WTC11 (cell line): ENCODE data around the gene APOBEC4. TPM values are rescaled to one million over a fixed set of nuclear protein-coding genes. Genes with fewer than 3 reads are reported as not detected.

Experiments
- ATAC-seq: fragments of 200-7000 bp; cut with Tn5 transposase; 2 replicates; pipeline ENCODE4 v1.10.0; 2021; ENCODE audit warnings: mild to moderate bottlenecking, moderate library complexity
- CTCF ChIA-PET: fragments of 300-600 bp; sonication (Branson Sonifier 250); formaldehyde crosslinking; loops from one replicate; lab custom pipeline; 2021; ENCODE audit warnings: antibody characterized with exemption; lab: Charles Lee
- POLR2A ChIA-PET: fragments of 350-600 bp; sonication (Branson Sonifier 250); formaldehyde crosslinking; loops from one replicate; lab custom pipeline; 2021; ENCODE audit warnings: antibody characterized with exemption; lab: Charles Lee
- DNase-seq: peaks from one replicate; pipeline ENCODE4 v3.0.0; 2021; ENCODE audit warnings: low spot score
- H3K27ac Mint-ChIP-seq: 2 replicates; pipeline ENCODE4 v1.8.0; 2021; ENCODE audit warnings: mixed read lengths
- H3K27me3 Mint-ChIP-seq: 2 replicates; pipeline ENCODE4 v1.8.0; 2021; ENCODE audit warnings: low read depth, mild to moderate bottlenecking, moderate library complexity, mixed read lengths
- H3K36me3 Mint-ChIP-seq: 2 replicates; pipeline ENCODE4 v1.8.0; 2021; ENCODE audit warnings: mixed read lengths
- H3K4me1 Mint-ChIP-seq: 2 replicates; pipeline ENCODE4 v1.8.0; 2022; ENCODE audit warnings: mixed read lengths
- H3K4me3 Mint-ChIP-seq: 2 replicates; pipeline ENCODE4 v1.8.0; 2021; ENCODE audit warnings: mild to moderate bottlenecking, moderate library complexity, mixed read lengths
- H3K9me3 Mint-ChIP-seq: 2 replicates; pipeline ENCODE4 v1.8.0; 2021; ENCODE audit warnings: mixed read lengths
- ATF2 ChIP-seq: sonication (generic); formaldehyde crosslinking; IDR thresholded peaks from 2 replicates; pipeline ENCODE4 v1.8.1; 2022; ENCODE audit warnings: low read depth, missing genetic modification reagents, borderline replicate concordance
- ATF3 ChIP-seq: sonication (generic); formaldehyde crosslinking; conservative IDR thresholded peaks from 2 replicates; pipeline ENCODE4 v1.8.1; 2022; ENCODE audit warnings: mild to moderate bottlenecking, missing genetic modification reagents
- CTCF ChIP-seq: fragments of 200-600 bp; IDR thresholded peaks from 2 replicates; pipeline ENCODE4 v1.8.0; 2022; ENCODE audit warnings: antibody characterized with exemption
- E2F1 ChIP-seq: sonication (generic); formaldehyde crosslinking; IDR thresholded peaks from 2 replicates; pipeline ENCODE4 v1.8.0; 2022; ENCODE audit warnings: mild to moderate bottlenecking, missing genetic modification reagents
- GTF2I ChIP-seq: fragments of 250-450 bp; sonication (Bioruptor Pico); conservative IDR thresholded peaks from 2 replicates; pipeline ENCODE4 v1.4.0; 2021; ENCODE audit warnings: mild to moderate bottlenecking
- JUN ChIP-seq: sonication (generic); formaldehyde crosslinking; IDR thresholded peaks from 2 replicates; pipeline ENCODE4 v1.8.0; 2023; ENCODE audit warnings: mild to moderate bottlenecking, missing genetic modification reagents
- KAT7 ChIP-seq: sonication (generic); formaldehyde crosslinking; IDR thresholded peaks from 2 replicates; pipeline ENCODE4 v1.8.1; 2023; ENCODE audit warnings: missing genetic modification reagents, mild to moderate bottlenecking, borderline replicate concordance
- MXD4 ChIP-seq: fragments of 250-450 bp; sonication (Bioruptor Pico); IDR thresholded peaks from 2 replicates; pipeline ENCODE4 v1.8.0; 2021; ENCODE audit warnings: mild to moderate bottlenecking, moderate library complexity, borderline replicate concordance
- RELA ChIP-seq: sonication (generic); formaldehyde crosslinking; IDR thresholded peaks from 2 replicates; pipeline ENCODE4 v1.8.1; 2022; ENCODE audit warnings: missing genetic modification reagents, mild to moderate bottlenecking, borderline replicate concordance
- SOX15 ChIP-seq: fragments of 250-450 bp; sonication (Bioruptor Pico); IDR thresholded peaks from 2 replicates; pipeline ENCODE4 v1.9.0; 2021; ENCODE audit warnings: mild to moderate bottlenecking
- STAT6 ChIP-seq: sonication (generic); formaldehyde crosslinking; conservative IDR thresholded peaks from 2 replicates; pipeline ENCODE4 v1.8.1; 2023; ENCODE audit warnings: mild to moderate bottlenecking, low read depth, missing genetic modification reagents, moderate library complexity
- TEAD1 ChIP-seq: sonication (generic); formaldehyde crosslinking; IDR thresholded peaks from 2 replicates; pipeline ENCODE4 v1.8.0; 2022; ENCODE audit warnings: mild to moderate bottlenecking, missing genetic modification reagents
- ZNF219 ChIP-seq: sonication (generic); formaldehyde crosslinking; IDR thresholded peaks from 2 replicates; pipeline ENCODE4 v1.8.0; 2023; ENCODE audit warnings: missing genetic modification reagents, mild to moderate bottlenecking, borderline replicate concordance
- ZNF281 ChIP-seq: sonication (generic); formaldehyde crosslinking; IDR thresholded peaks from 2 replicates; pipeline ENCODE4 v1.8.0; 2023; ENCODE audit warnings: mild to moderate bottlenecking, missing genetic modification reagents
- ZNF416 ChIP-seq: fragments of 250-450 bp; sonication (Bioruptor Pico); IDR thresholded peaks from 2 replicates; pipeline ENCODE4 v1.9.0; 2021; ENCODE audit warnings: mild to moderate bottlenecking, inconsistent platforms
- ZNF532 ChIP-seq: fragments of 250-450 bp; sonication (Bioruptor Pico); IDR thresholded peaks from 2 replicates; pipeline ENCODE4 v1.9.0; 2021; ENCODE audit warnings: mild to moderate bottlenecking, borderline replicate concordance
- total RNA-seq: library from RNA; stranded (reverse); gene quantifications from 3 replicates; pipeline ENCODE4 v1.2.3, GENCODE V29; 2021

The APOBEC4 gene
- total RNA-seq, 1 experiment from 2014 or later = not detected

GRCh38 chr1:183630748-183631147 is 22.4 kb downstream of the APOBEC4 start:
- H3K4me1 Mint-ChIP-seq = peaks cover 27% of the 10 kb centered on the region
- ChIA-PET POLR2A (no interaction called here), CTCF (no interaction called here)
- no peaks in the 10 kb centered on the region for H3K27me3 Mint-ChIP-seq
- TF ChIP-seq STAT6 (CRISPR knock-in tag) (no peak), CTCF (no peak), ZNF219 (CRISPR knock-in tag) (no peak), JUN (CRISPR knock-in tag) (no peak), E2F1 (CRISPR knock-in tag) (no peak)
- peaks cover 27% of the 10 kb centered on the region for H3K36me3 Mint-ChIP-seq
- no peak overlapping the region for H3K4me3 Mint-ChIP-seq
- no peak for DNase-seq
- H3K27ac Mint-ChIP-seq = peak overlapping the region; percentile 38
- peaks cover 6% of the 10 kb centered on the region for H3K9me3 Mint-ChIP-seq
- no peak for ATAC-seq

- no peak for ATAC-seq
- POLR2A ChIA-PET = interaction anchor here (0.6 to 0.7 kb wide), 2 partner anchors 75 to 79 kb away, joined by 3 read pairs; no protein-coding TSS in a partner anchor
- TF ChIP-seq GTF2I (CRISPR knock-in tag) = no peak
- no peak for TF ChIP-seq ZNF281 (CRISPR knock-in tag)
- no peak for TF ChIP-seq ZNF532 (CRISPR knock-in tag)
- no peak for TF ChIP-seq KAT7 (CRISPR knock-in tag)
- no peak for TF ChIP-seq TEAD1 (CRISPR knock-in tag)
- no peak for TF ChIP-seq SOX15 (CRISPR knock-in tag)
- TF ChIP-seq ZNF416 (CRISPR knock-in tag) = no peak
- TF ChIP-seq ATF2 = no peak
- no peak for TF ChIP-seq RELA (CRISPR knock-in tag)
- TF ChIP-seq MXD4 (CRISPR knock-in tag) = no peak
- no peak for TF ChIP-seq ZNF219 (CRISPR knock-in tag)
- TF ChIP-seq ATF3 (CRISPR knock-in tag) = no peak
Observed at GRCh38 chr1:183628537-183628936, 24.6 kb downstream of the APOBEC4 start.

More at GRCh38 chr1:183628537-183628936, 24.6 kb downstream of the APOBEC4 start:
- H3K4me3 Mint-ChIP-seq = no peak overlapping the region
- no peak for DNase-seq
- no peaks in the 10 kb centered on the region for H3K27me3 Mint-ChIP-seq
- H3K36me3 Mint-ChIP-seq = peaks cover 27% of the 10 kb centered on the region
- peaks cover 18% of the 10 kb centered on the region for H3K4me1 Mint-ChIP-seq
- peaks cover 6% of the 10 kb centered on the region for H3K9me3 Mint-ChIP-seq
- H3K27ac Mint-ChIP-seq = no peak overlapping the region
- CTCF ChIA-PET = interaction anchor here (0.8 kb wide), 1 partner anchor 708 kb away, joined by 4 read pairs; no protein-coding TSS in a partner anchor
